Measurements from ENCODE around the gene PAWR.

- no peak for TF ChIP-seq CTCF (conservative IDR thresholded peaks at IDR 0.05 in 1 of 2, IDR thresholded peaks at IDR 0.05 in 1 of 2; ENCODE audit: low read depth in 1 of 2, low read length in 2 of 2)
- no peak for TF ChIP-seq EZH2 (IDR thresholded peaks at IDR 0.05; ENCODE audit: low read length, missing control alignments)
Observed at GRCh38 chr12:79674629-79675028, 16.1 kb downstream of the PAWR start.

All from fibroblast of lung (primary cell).